Mesodermal cell (in vitro differentiated cells): ENCODE measurements around the gene CDKN2D.
A peak's percentile ranks its signal among the peaks of the same experiment; 100 is the strongest.
"Not testable (repeated sequence)": the region's sequence is repeated elsewhere in the genome, so short reads cannot be mapped to it uniquely, and the experiment has no call there.

Experiments used
- H3K27ac ChIP-seq: 2 replicates; pipeline ENCODE4 v1.7.0; 2013; ENCODE audit warnings: mild to moderate bottlenecking, low read depth, low read length, moderate library complexity; ENCODE audit not compliant: severe bottlenecking
- H3K36me3 ChIP-seq: 2 replicates; pipeline ENCODE4 v1.7.1; 2013; ENCODE audit warnings: mild to moderate bottlenecking, low read length, moderate library complexity; ENCODE audit not compliant: control insufficient read depth, insufficient read depth
- H3K4me1 ChIP-seq: one replicate; pipeline ENCODE4 v1.7.1; 2013; ENCODE audit warnings: mild to moderate bottlenecking, low read length; ENCODE audit not compliant: insufficient read depth, control insufficient read depth, poor library complexity, severe bottlenecking
- H3K4me3 ChIP-seq: 2 replicates; pipeline ENCODE4 v1.7.0; 2013; ENCODE audit warnings: low read length, control low read depth, mild to moderate bottlenecking; ENCODE audit not compliant: insufficient read depth, poor library complexity, severe bottlenecking; ENCODE audit errors: extremely low read depth
- H3K9me3 ChIP-seq: 2 replicates; pipeline ENCODE4 v1.7.1; 2013; ENCODE audit warnings: mild to moderate bottlenecking, low read length, moderate library complexity; ENCODE audit not compliant: control insufficient read depth
- WGBS, 2 experiments: methylation state at CpG; one replicate each; pipeline ENCODE4 v1.1.5; 2013; ENCODE audit warnings: missing lambda C conversion rate in 2 of 2; ENCODE audit not compliant: insufficient coverage in 2 of 2; 5-methylcytosine and 5-hydroxymethylcytosine counted together

CDKN2D gene

GRCh38 chr19:10550336-10550735 lies 18.4 kb downstream of the CDKN2D start:
- Histone ChIP-seq H3K27ac (no peak overlapping the region), H3K4me1 (no peaks in the 10 kb centered on the region), H3K36me3 (peaks cover 79% of the 10 kb centered on the region), H3K4me3 (no peak overlapping the region), H3K9me3 (no peaks in the 10 kb centered on the region)
- 92 to 97% methylated on average over 4 to 5 of the region's 6 CpGs for WGBS, 2 experiments

- Histone ChIP-seq H3K4me1 (no peaks in the 10 kb centered on the region), H3K27ac (no peak overlapping the region), H3K9me3 (no peaks in the 10 kb centered on the region), H3K36me3 (peaks cover 73% of the 10 kb centered on the region), H3K4me3 (no peak overlapping the region)
- WGBS, 2 experiments = 93 to 95% methylated on average over 6 of the region's 7 CpGs
These were observed 19.0 kb downstream of the CDKN2D start for GRCh38 chr19:10549733-10550132.

DNA sequence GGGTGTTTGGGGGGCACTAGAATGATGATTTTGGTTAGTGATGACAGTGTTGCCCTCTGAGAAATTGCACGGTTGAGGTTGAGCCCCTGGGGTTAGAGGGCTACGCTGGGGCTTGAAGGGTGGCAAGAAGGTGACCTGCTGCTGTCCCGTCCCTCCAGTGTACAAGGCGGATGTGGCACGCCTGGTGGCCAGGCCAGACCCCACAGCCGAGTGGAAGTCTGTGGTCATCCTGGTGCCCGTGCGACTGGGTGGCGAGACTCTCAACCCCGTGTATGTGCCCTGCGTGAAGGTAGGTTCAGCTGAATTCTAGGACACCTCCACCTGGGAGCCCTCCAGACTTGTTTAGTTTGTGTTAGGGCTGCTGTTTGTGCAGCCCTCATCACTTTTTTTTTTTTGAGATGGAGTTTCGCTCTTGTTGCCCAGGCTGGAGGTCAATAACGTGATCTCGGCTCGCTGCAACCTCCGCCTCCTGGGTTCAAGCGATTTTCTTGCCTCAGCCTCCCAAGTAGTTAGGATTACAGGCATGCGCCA lies 20.0 kb downstream of the CDKN2D start:
- WGBS, 2 experiments = 89 to 93% methylated on average over 14 to 17 of the region's 18 CpGs
- no peaks in the 10 kb centered on the region for H3K4me1 ChIP-seq
- no peaks in the 10 kb centered on the region for H3K9me3 ChIP-seq
- peaks cover 64% of the 10 kb centered on the region for H3K36me3 ChIP-seq
- H3K27ac ChIP-seq = no peak overlapping the region
- no peak overlapping the region for H3K4me3 ChIP-seq

- Histone ChIP-seq H3K36me3 (peaks cover 44% of the 10 kb centered on the region), H3K9me3 (no peaks in the 10 kb centered on the region), H3K4me3 (no peak overlapping the region), H3K4me1 (no peaks in the 10 kb centered on the region), H3K27ac (no peak overlapping the region)
- 95 to 99% methylated on average over 15 to 17 of the region's 17 CpGs for WGBS, 2 experiments
These were observed 22.0 kb downstream of the CDKN2D start for GRCh38 chr19:10546817-10547216.

DNA sequence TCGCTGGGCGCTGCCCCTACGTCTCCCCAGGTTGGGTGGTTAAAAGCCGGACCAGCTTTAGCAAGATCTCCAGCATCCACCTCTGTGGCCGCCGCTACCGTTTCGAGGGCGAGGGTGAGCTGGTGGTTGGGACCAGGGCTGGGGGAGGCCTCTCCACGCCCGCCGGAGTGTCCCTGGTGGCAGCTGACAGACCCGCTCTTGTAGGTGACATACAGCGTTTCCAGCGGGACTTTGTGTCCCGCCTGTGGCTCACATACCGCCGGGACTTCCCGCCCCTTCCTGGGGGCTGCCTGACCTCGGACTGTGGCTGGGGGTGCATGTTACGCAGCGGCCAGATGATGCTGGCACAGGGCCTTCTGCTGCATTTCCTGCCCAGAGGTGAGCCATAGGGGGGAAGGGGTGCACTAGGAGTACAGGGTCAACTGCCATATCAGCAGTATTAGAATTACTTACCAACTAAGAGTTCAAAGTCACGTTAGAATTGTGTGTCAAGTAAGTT lies 24.0 kb downstream of the CDKN2D start:
- Histone ChIP-seq H3K4me3 (peak overlapping the region; percentile 80), H3K9me3 (no peaks in the 10 kb centered on the region), H3K36me3 (peaks cover 29% of the 10 kb centered on the region), H3K4me1 (no peaks in the 10 kb centered on the region), H3K27ac (no peak overlapping the region)
- WGBS, 2 experiments = 89 to 95% methylated on average over 9 to 23 of the region's 23 CpGs

- H3K9me3 ChIP-seq = no peaks in the 10 kb centered on the region
- H3K4me3 ChIP-seq = peak overlapping the region; percentile 80
- H3K27ac ChIP-seq = no peak overlapping the region
- peaks cover 24% of the 10 kb centered on the region for H3K36me3 ChIP-seq
- 31 to 34% methylated on average over 18 to 20 of the region's 22 CpGs for WGBS, 2 experiments
- H3K4me1 ChIP-seq = no peaks in the 10 kb centered on the region
These were observed 24.5 kb downstream of the CDKN2D start for GRCh38 chr19:10544242-10544752.

- Histone ChIP-seq H3K4me1 (no peaks in the 10 kb centered on the region), H3K27ac (no peak within 1 kb of the TSS), H3K36me3 (peaks cover 18% of the 10 kb centered on the region), H3K9me3 (no peaks in the 10 kb centered on the region), H3K4me3 (peak within 1 kb of the TSS; percentile 80)
- WGBS, 2 experiments = 3% methylated on average over 47 to 64 of the region's 79 CpGs
These were observed 25.1 kb downstream of the CDKN2D start, which contains the start of gene ATG4D for GRCh38 chr19:10543420-10544241. Gene ATG4D (plus strand): TSS chr19:10543904. CDS start chr19:10544091, 187 bp downstream.

DNA sequence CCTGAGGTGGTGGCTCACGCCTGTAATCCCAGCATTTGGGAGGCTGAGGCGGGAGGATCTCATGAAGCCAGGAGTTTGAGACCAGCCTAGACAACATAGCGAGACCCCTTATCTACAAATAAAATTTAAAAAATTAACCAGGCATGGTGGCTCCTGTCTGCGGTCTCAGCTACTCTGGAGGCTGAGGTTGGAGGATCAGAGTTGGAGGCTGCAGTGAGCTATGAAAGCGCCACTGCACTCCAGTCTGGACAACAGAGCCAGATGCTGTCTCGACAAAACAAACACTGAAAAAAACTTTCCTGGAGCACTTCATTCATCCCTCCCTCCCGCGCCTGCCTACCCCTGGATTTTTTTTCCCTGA lies 25.7 kb downstream of the CDKN2D start:
- H3K4me3 ChIP-seq = peak overlapping the region; percentile 80
- no peak overlapping the region for H3K27ac ChIP-seq
- H3K4me1 ChIP-seq = no peaks in the 10 kb centered on the region
- peaks cover 12% of the 10 kb centered on the region for H3K36me3 ChIP-seq
- WGBS, 2 experiments = 71% methylated on average over 6 to 7 of the region's 8 CpGs
- H3K9me3 ChIP-seq = no peaks in the 10 kb centered on the region

DNA sequence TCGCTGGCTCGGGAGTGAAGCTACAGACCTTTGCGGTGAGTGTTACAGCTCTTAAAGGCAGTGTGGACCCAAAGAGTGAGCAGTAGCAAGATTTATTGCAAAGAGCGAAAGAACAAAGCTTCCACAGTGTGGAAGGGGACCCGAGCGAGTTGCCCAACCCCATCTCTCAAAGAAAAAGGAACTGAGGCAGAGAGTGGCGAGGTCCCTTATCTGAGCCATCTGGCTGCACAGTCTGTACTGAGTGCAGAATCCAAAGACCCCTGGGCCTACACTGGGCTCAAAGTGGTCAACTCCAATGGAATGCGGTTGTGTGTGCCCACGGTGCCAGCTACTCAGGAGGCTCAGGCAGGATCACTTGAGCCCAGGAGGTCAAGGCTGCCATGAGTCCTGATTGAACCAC lies 29.8 kb downstream of the CDKN2D start:
- 79 to 84% methylated on average over 5 to 7 of the region's 9 CpGs for WGBS, 2 experiments

DNA sequence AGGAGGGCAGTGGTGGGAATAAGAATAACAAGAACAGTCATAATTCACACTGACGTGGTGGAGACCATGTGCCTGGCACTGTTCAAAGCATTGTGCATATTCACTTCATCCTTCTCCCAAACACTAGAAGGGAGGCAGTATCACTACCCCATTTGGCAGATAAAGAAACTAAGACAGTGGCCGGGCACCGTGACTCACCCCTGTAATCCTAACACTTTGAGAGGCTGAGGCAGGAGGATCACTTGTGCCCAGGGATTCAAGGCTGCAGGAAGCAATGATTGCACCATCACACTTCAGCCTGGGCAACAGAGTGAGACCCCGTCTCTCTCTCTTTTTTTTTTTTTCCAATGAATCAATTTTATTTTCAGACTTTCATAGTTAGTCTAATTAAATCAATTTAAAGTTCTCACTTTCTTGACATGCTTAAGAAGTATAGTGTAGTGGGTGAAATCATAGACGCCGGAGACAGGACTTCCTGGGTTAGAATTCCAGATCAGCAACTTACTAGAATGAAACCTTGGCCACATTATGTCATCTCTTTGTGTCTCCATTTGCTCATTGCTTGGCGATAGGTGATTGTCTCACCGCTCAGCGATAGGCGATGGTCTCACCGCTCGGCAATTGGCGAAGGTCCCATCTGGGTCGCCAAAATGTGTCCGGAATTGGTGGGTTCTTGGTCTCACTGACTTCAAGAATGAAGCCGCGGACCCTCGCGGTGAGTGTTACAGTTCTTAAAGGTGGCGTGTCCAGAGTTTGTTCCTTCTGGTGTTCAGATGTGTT lies 30.4 kb downstream of the CDKN2D start:
- Histone ChIP-seq H3K9me3 (no peaks in the 10 kb centered on the region), H3K36me3 (no peaks in the 10 kb centered on the region), H3K4me1 (no peaks in the 10 kb centered on the region), H3K4me3 (no peak overlapping the region), H3K27ac (no peak overlapping the region)
- 85 to 88% methylated on average over 13 to 14 of the region's 20 CpGs for WGBS, 2 experiments

More for the DNA sequence above, 29.8 kb downstream of the CDKN2D start:
- not testable (repeated sequence) for H3K36me3 ChIP-seq, H3K4me3 ChIP-seq, H3K27ac ChIP-seq, H3K4me1 ChIP-seq, H3K9me3 ChIP-seq
